GM23338 (cell line): Measurements from ENCODE around the gene PDE4D. TPM values are rescaled to one million over a fixed set of nuclear protein-coding genes. Genes with fewer than 3 reads are reported as not detected.

Experiments used
- ATAC-seq: fragments of 200-7000 bp; cut with Tn5 transposase; 3 replicates; pipeline ENCODE4 v1.9.1; 2020
- DNase-seq: peaks from one replicate; pipeline ENCODE4 v3.0.0-alpha.2; 2015; ENCODE audit warnings: low spot score
- H2AFZ ChIP-seq: fragments of 200-600 bp; sonication (generic); 2 replicates; pipeline ENCODE4 v1.8.0; 2016; ENCODE audit warnings: antibody characterized with exemption, mild to moderate bottlenecking, moderate library complexity
- H3F3A ChIP-seq: fragments of 200-600 bp; sonication (generic); replicated peaks from 2 replicates; pipeline ENCODE4 v1.8.0; 2017; ENCODE audit warnings: antibody characterized with exemption, mixed run types, low read depth
- H3K27ac ChIP-seq: fragments of 200-600 bp; sonication (generic); 2 replicates; pipeline ENCODE4 v1.6.1; 2016; ENCODE audit warnings: low read depth
- H3K27me3 ChIP-seq: fragments of 200-600 bp; sonication (generic); 2 replicates; pipeline ENCODE4 v1.8.0; 2016; ENCODE audit warnings: mild to moderate bottlenecking, mixed run types, moderate library complexity; ENCODE audit not compliant: insufficient read depth
- H3K36me3 ChIP-seq: fragments of 200-600 bp; sonication (generic); 2 replicates; pipeline ENCODE4 v1.8.0; 2016; ENCODE audit warnings: mild to moderate bottlenecking; ENCODE audit not compliant: insufficient read depth
- H3K4me1 ChIP-seq: fragments of 200-600 bp; sonication (generic); 2 replicates; pipeline ENCODE4 v1.8.0; 2016; ENCODE audit warnings: mild to moderate bottlenecking, moderate library complexity; ENCODE audit not compliant: insufficient read depth
- H3K4me2 ChIP-seq: fragments of 200-600 bp; sonication (generic); 2 replicates; pipeline ENCODE4 v1.7.1; 2017; ENCODE audit warnings: mixed run types
- H3K4me3 ChIP-seq: fragments of 200-600 bp; sonication (generic); 2 replicates; pipeline ENCODE4 v1.6.1; 2016; ENCODE audit warnings: mixed run types
- H3K79me2 ChIP-seq: fragments of 200-600 bp; sonication (generic); replicated peaks from 2 replicates; pipeline ENCODE4 v1.8.0; 2017; ENCODE audit warnings: mild to moderate bottlenecking; ENCODE audit not compliant: insufficient read depth
- H3K9me2 ChIP-seq: fragments of 200-600 bp; sonication (generic); 2 replicates; pipeline ENCODE4 v1.8.0; 2017; ENCODE audit not compliant: insufficient read depth
- H4K20me1 ChIP-seq: fragments of 200-600 bp; sonication (generic); replicated peaks from 2 replicates; pipeline ENCODE4 v1.8.0; 2017; ENCODE audit warnings: mild to moderate bottlenecking; ENCODE audit not compliant: insufficient read depth
- H3K27ac Mint-ChIP-seq: 2 replicates; pipeline ENCODE4 v1.8.0; 2020; ENCODE audit warnings: inconsistent platforms, mild to moderate bottlenecking, moderate library complexity, mixed read lengths
- H3K27me3 Mint-ChIP-seq: 3 replicates; pipeline ENCODE4 v1.8.0; 2022; ENCODE audit warnings: low read depth, mild to moderate bottlenecking, moderate library complexity, mixed read lengths, inconsistent platforms; ENCODE audit not compliant: insufficient read depth, poor library complexity
- H3K36me3 Mint-ChIP-seq: 3 replicates; pipeline ENCODE4 v1.8.0; 2021; ENCODE audit warnings: low read depth, mild to moderate bottlenecking, inconsistent platforms, moderate library complexity, mixed read lengths
- H3K4me1 Mint-ChIP-seq: 3 replicates; pipeline ENCODE4 v1.8.0; 2020; ENCODE audit warnings: mild to moderate bottlenecking, inconsistent platforms, mixed read lengths
- H3K4me3 Mint-ChIP-seq: 3 replicates; pipeline ENCODE4 v1.8.0; 2021; ENCODE audit warnings: moderate library complexity, mild to moderate bottlenecking, inconsistent platforms, mixed read lengths
- H3K9me3 Mint-ChIP-seq: 3 replicates; pipeline ENCODE4 v1.8.0; 2020; ENCODE audit warnings: moderate library complexity, mild to moderate bottlenecking, inconsistent platforms, mixed read lengths
- CREB1 ChIP-seq: fragments of 250-450 bp; sonication (Bioruptor Pico); IDR thresholded peaks from 2 replicates; pipeline ENCODE4 v1.5.0; 2020; ENCODE audit warnings: low read depth, mild to moderate bottlenecking, moderate library complexity
- CTCF ChIP-seq, 2 experiments: fragments of 200-600 bp in 1 of 2; sonication (generic) in 1 of 2; conservative IDR thresholded peaks; 2 replicates each; pipeline versions ENCODE4 v1.5.1 to v1.6.1; 2016 to 2017; ENCODE audit warnings: antibody characterized with exemption in 2 of 2, low read depth in 2 of 2, mild to moderate bottlenecking in 2 of 2, moderate library complexity in 1 of 2
- ETS1 ChIP-seq: IDR thresholded peaks from 2 replicates; pipeline ENCODE4 v1.6.1; 2016; ENCODE audit warnings: antibody characterized with exemption
- EZH2 ChIP-seq: fragments of 200-600 bp; sonication (generic); IDR thresholded peaks from one replicate; pipeline ENCODE4 v1.8.0; 2017; ENCODE audit warnings: antibody characterized with exemption, mild to moderate bottlenecking, low read depth; ENCODE audit not compliant: unreplicated experiment
- JUNB ChIP-seq: IDR thresholded peaks from one replicate; pipeline ENCODE4 v1.6.1; 2016; ENCODE audit warnings: antibody characterized with exemption; ENCODE audit not compliant: unreplicated experiment
- NANOG ChIP-seq: IDR thresholded peaks from 2 replicates; pipeline ENCODE4 v1.6.1; 2016; ENCODE audit warnings: antibody characterized with exemption, borderline replicate concordance
- POLR2AphosphoS5 ChIP-seq: IDR thresholded peaks from 2 replicates; pipeline ENCODE4 v1.6.1; 2016; ENCODE audit warnings: antibody characterized with exemption, low read depth
- REST ChIP-seq: IDR thresholded peaks from one replicate; pipeline ENCODE4 v1.6.1; 2018; ENCODE audit warnings: antibody characterized with exemption; ENCODE audit not compliant: unreplicated experiment
- STAT1 ChIP-seq: IDR thresholded peaks from one replicate; pipeline ENCODE4 v1.6.1; 2016; ENCODE audit warnings: antibody characterized with exemption; ENCODE audit not compliant: unreplicated experiment
- ZNF114 ChIP-seq: fragments of 250-450 bp; sonication (Bioruptor Pico); IDR thresholded peaks from 2 replicates; pipeline ENCODE4 v1.5.0; 2020; ENCODE audit warnings: mild to moderate bottlenecking, moderate library complexity
- polyA plus RNA-seq: library from polyadenylated mRNA; unstranded; fragments of >200 nt; fragmentation: Nextera tagmentation; extraction: Ambion mirVana; gene quantifications from 2 replicates; pipeline ENCODE4 v1.2.1, GENCODE V29; 2016
- total RNA-seq: library from RNA; depleted of rRNA; stranded (reverse); fragments of >200 nt; shearing (Covaris generic); gene quantifications from 2 replicates; pipeline ENCODE4 v1.2.3, GENCODE V29; 2014

PDE4D gene
- total and polyA plus RNA-seq, 2 experiments from 2014 or later: 2.1 to 4.7 TPM

- peaks cover 3% of the 10 kb centered on the region; the same call in 1 of the 3 replicates for H3K9me3 Mint-ChIP-seq
- H3K27me3 ChIP-seq: no peaks in the 10 kb centered on the region
- no peaks in the 10 kb centered on the region for H3K36me3 ChIP-seq
- no peak overlapping the region for H3K4me3 Mint-ChIP-seq
- no peaks in the 10 kb centered on the region for H3K36me3 Mint-ChIP-seq
- 0 out of 2 replicates have a peak overlapping the region, but pooled peaks have one; percentile 21 for H2AFZ ChIP-seq
- H3K4me1 Mint-ChIP-seq: peaks cover 17% of the 10 kb centered on the region; the same call in 2 of the 3 replicates
- no peaks in the 10 kb centered on the region for H4K20me1 ChIP-seq
- ATAC-seq (peak; percentile 87), DNase-seq (peak; percentile 76)
- H3K79me2 ChIP-seq: no peaks in the 10 kb centered on the region
- no peak overlapping the region for H3K27ac ChIP-seq
- no peak overlapping the region for H3K4me2 ChIP-seq
- H3K4me3 ChIP-seq: no peak overlapping the region
- no peaks in the 10 kb centered on the region for H3K27me3 Mint-ChIP-seq
- no peaks in the 10 kb centered on the region for H3K9me2 ChIP-seq
- TF ChIP-seq REST: no peak
- TF ChIP-seq CTCF (conservative IDR thresholded peaks at IDR 0.05; ENCODE audit: low read depth in 2 of 2): peak; percentile 95 to 96
- peak overlapping the region; percentile 67 for H3K27ac Mint-ChIP-seq
- no peaks in the 10 kb centered on the region for H3F3A ChIP-seq
- H3K4me1 ChIP-seq: peaks cover 6% of the 10 kb centered on the region
Measured at GRCh38 chr5:59724482-59725391, 168.8 kb downstream of the PDE4D start.

DNA sequence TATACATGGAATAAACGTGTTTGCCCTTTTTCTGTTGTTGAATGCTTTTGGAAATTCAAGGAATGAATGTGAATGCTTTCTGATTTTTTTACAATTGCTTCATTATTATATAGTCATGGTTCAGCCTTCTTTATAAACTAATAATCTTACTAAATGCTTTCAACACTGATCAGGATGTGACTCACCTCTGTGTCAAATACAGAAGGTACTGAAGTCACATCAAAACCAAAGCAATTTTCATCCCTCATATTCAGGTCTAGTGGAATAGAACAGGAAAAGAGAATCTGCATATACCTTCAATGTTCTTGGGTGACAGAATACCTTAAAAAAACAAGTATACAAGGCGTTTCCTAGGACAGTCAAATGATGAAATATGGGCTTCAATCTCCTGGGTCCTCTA lies 170.7 kb downstream of the PDE4D start:
- no peaks in the 10 kb centered on the region for H3K36me3 Mint-ChIP-seq
- H3K4me3 ChIP-seq: no peak overlapping the region
- no peaks in the 10 kb centered on the region for H3K79me2 ChIP-seq
- H4K20me1 ChIP-seq: no peaks in the 10 kb centered on the region
- H3K4me2 ChIP-seq: no peak overlapping the region
- H3K4me1 ChIP-seq: peaks cover 6% of the 10 kb centered on the region
- DNase-seq (no peak), ATAC-seq (no peak)
- H3K4me3 Mint-ChIP-seq: no peak overlapping the region
- no peaks in the 10 kb centered on the region for H3K27me3 Mint-ChIP-seq
- no peaks in the 10 kb centered on the region for H3K27me3 ChIP-seq
- H3K27ac ChIP-seq: no peak overlapping the region
- H3K9me2 ChIP-seq: peaks cover 4% of the 10 kb centered on the region; the same call in 1 of the 2 replicates
- no peak overlapping the region for H3K27ac Mint-ChIP-seq
- no peak overlapping the region for H2AFZ ChIP-seq
- no peaks in the 10 kb centered on the region for H3F3A ChIP-seq
- no peaks in the 10 kb centered on the region for H3K36me3 ChIP-seq
- peaks cover 3% of the 10 kb centered on the region; the same call in 1 of the 3 replicates for H3K9me3 Mint-ChIP-seq
- peaks cover 17% of the 10 kb centered on the region; the same call in 2 of the 3 replicates for H3K4me1 Mint-ChIP-seq
- TF ChIP-seq STAT1 (no peak), EZH2 (no peak), POLR2AphosphoS5 (no peak), JUNB (no peak), CREB1 (CRISPR knock-in tag) (no peak), NANOG (no peak), ZNF114 (CRISPR knock-in tag) (no peak), ETS1 (no peak), CTCF (conservative IDR thresholded peaks at IDR 0.05; ENCODE audit: low read depth in 2 of 2) (no peak)
